PC-9 (cell line): ENCODE data around the gene SEPTIN6.

ENCODE experiments used
- CTCF ChIP-seq: fragments of 200-600 bp; sonication (generic); conservative IDR thresholded peaks from 2 replicates; pipeline ENCODE4 v1.6.1; 2017; ENCODE audit warnings: mixed run types, antibody characterized with exemption, mild to moderate bottlenecking, moderate library complexity
- EZH2 ChIP-seq: fragments of 200-600 bp; sonication (generic); IDR thresholded peaks from 2 replicates; pipeline ENCODE4 v1.8.0; 2017; ENCODE audit warnings: antibody characterized with exemption, low read depth

GRCh38 chrX:119692191-119693039 is 553 bp downstream of the SEPTIN6 start:
- no peak for TF ChIP-seq CTCF
- TF ChIP-seq EZH2 = no peak
